LNCaP clone FGC (cell line): ENCODE data around the gene ITGAV.

Experiments used
- DNase-seq: peaks from one replicate; pipeline ENCODE4 v3.0.0-alpha.2; 2011; ENCODE audit warnings: low read depth
- H3K4me3 ChIP-seq: 2 replicates; pipeline ENCODE4 v1.5.1; 2011; ENCODE audit warnings: mild to moderate bottlenecking, low read depth, low read length, control low read depth
- CTCF ChIP-seq: IDR thresholded peaks from 2 replicates; pipeline ENCODE4 v1.5.1; 2012; ENCODE audit warnings: mild to moderate bottlenecking; ENCODE audit not compliant: control insufficient read depth, insufficient read depth; ENCODE audit errors: extremely low read depth

ITGAV gene

GRCh38 chr2:186594001-186594722, 4.3 kb downstream of the ITGAV start:
- H3K4me3 ChIP-seq, result no peak overlapping the region
- DNase-seq, result no peak
- TF ChIP-seq CTCF, result no peak

- no peak overlapping the region for H3K4me3 ChIP-seq
- DNase-seq, result peak; percentile 21
- TF ChIP-seq CTCF, result no peak
These were observed 5.4 kb downstream of the ITGAV start for GRCh38 chr2:186595219-186595618.

GRCh38 chr2:186599186-186599778, 9.4 kb downstream of the ITGAV start:
- no peak for DNase-seq
- H3K4me3 ChIP-seq, result no peak overlapping the region
- no peak for TF ChIP-seq CTCF

- no peak overlapping the region for H3K4me3 ChIP-seq
- TF ChIP-seq CTCF, result no peak
- no peak for DNase-seq
These were observed 13.4 kb downstream of the ITGAV start for GRCh38 chr2:186603286-186603685.

GRCh38 chr2:186605041-186605440, 15.2 kb downstream of the ITGAV start:
- no peak for DNase-seq
- no peak for TF ChIP-seq CTCF
- H3K4me3 ChIP-seq, result no peak overlapping the region

- no peak overlapping the region for H3K4me3 ChIP-seq
- no peak for TF ChIP-seq CTCF
- no peak for DNase-seq
These were observed 17.9 kb downstream of the ITGAV start for GRCh38 chr2:186607660-186608324.
